Measurements from ENCODE around the gene PDE6A.

Gene PDE6A

DNA sequence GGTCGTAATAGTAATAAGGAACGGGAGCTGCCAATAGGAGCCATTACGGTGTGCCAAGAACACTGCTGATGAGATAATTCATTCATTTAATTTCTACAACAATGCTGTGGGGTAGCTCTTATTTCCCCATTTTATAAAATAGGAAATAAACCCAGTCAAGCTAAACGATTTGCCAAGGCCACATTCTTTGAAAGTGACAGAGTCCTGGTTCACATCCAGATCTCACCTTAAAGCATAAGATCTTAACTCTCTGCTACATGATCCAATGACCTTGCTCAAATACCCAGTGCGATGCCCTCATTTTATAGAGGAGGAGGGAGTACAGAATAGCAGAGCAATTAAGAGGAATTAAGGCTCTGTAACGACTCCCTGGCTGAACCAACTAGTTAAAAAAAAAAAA is 5.0 kb downstream of the PDE6A start:
- H3K36me3 ChIP-seq (ENCODE audit: insufficient read depth, low read length) = no peaks in the 10 kb centered on the region
- H3K79me2 ChIP-seq (ENCODE audit: control insufficient read depth, insufficient read depth, low read length, unreplicated experiment) = no peaks in the 10 kb centered on the region
- peak overlapping the region; percentile 97 for H3K27ac ChIP-seq (ENCODE audit: low read depth, low read length)
- H3K4me1 ChIP-seq (ENCODE audit: control insufficient read depth, insufficient read depth, low read length, unreplicated experiment) = peaks cover 40% of the 10 kb centered on the region
- H3K4me3 ChIP-seq (ENCODE audit: low read depth, low read length) = peak overlapping the region; percentile 50
- peak overlapping the region; percentile 19 for H2AFZ ChIP-seq (ENCODE audit: low read length, unreplicated experiment)
- H3K27me3 ChIP-seq (ENCODE audit: insufficient read depth, low read length) = no peaks in the 10 kb centered on the region

DNA sequence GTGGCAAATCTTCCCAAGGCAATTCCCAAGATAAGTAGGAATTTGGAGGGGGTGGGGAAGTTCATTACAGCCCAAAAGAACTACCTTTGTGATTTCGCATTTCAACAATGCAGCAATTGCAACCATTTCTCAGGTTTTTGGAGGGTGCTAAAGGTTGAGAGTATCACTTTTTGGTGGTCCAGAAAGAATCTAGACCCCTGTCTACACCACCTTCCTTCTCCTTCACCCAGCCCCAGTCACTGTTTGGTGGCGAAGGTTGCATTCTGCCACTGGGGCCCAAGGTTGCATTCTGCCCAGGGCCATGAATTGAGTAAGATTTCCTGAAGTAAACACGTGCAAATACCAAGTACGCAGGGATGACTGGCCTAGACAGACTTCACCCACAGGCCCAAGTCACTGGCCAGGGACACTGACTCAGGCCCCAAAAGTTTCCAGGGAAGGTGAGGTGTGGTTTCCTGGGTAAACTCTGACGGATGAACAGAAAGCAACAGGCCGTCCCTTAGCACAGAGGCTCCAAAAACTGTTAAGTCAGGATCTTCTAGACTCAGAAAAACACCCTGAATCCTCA is 5.7 kb downstream of the PDE6A start:
- Histone ChIP-seq H3K36me3 (ENCODE audit: insufficient read depth, low read length) (no peaks in the 10 kb centered on the region), H3K4me1 (ENCODE audit: control insufficient read depth, insufficient read depth, low read length, unreplicated experiment) (peaks cover 40% of the 10 kb centered on the region), H3K27me3 (ENCODE audit: insufficient read depth, low read length) (no peaks in the 10 kb centered on the region), H3K79me2 (ENCODE audit: control insufficient read depth, insufficient read depth, low read length, unreplicated experiment) (no peaks in the 10 kb centered on the region), H3K27ac (ENCODE audit: low read depth, low read length) (peak overlapping the region; percentile 97), H3K4me3 (ENCODE audit: low read depth, low read length) (peak overlapping the region; percentile 50), H2AFZ (ENCODE audit: low read length, unreplicated experiment) (peak overlapping the region; percentile 19)

DNA sequence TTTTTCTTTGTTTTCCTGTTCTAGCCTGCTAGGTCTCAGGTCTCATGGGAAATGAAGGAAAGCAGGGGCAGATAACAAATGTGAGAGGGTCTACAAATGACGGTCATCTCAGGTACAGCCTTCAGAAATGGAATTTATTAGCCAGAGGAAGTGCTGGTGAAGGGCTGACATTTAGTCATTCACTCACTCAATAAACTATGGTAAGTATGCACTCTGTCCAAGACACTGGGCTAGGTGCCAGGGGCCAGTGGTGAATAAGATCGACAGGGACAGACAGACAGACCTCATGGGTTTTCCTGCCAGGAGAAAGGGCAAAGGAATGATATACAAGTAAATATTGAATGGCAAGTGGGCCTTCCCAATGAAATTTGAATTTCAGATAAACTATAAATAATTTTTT is 6.3 kb downstream of the PDE6A start:
- Histone ChIP-seq H3K79me2 (ENCODE audit: control insufficient read depth, insufficient read depth, low read length, unreplicated experiment) (no peaks in the 10 kb centered on the region), H3K27ac (ENCODE audit: low read depth, low read length) (peak overlapping the region; percentile 97), H3K27me3 (ENCODE audit: insufficient read depth, low read length) (no peaks in the 10 kb centered on the region), H3K4me1 (ENCODE audit: control insufficient read depth, insufficient read depth, low read length, unreplicated experiment) (peaks cover 40% of the 10 kb centered on the region), H3K36me3 (ENCODE audit: insufficient read depth, low read length) (no peaks in the 10 kb centered on the region), H2AFZ (ENCODE audit: low read length, unreplicated experiment) (no peak overlapping the region), H3K4me3 (ENCODE audit: low read depth, low read length) (peak overlapping the region; percentile 50; the same call in 1 of the 2 replicates)

DNA sequence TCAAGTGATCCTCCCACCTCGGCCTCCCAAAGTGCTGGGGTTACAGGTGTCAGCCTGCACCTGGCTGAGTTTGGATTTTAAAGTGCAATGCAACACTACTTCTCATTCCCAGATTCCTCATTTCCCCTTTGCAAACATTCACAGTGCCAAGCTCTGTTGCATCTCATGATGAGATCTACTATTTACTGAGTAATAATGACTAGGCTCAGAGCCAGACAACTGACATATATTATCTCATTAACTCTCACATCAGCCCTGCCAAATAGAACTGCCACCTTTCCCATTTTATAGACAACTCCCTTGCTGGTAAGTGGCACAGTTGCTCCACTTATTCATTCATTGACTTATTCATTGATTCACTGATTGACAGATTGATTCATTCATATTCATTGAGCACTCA is 7.0 kb downstream of the PDE6A start:
- H3K27ac ChIP-seq (ENCODE audit: low read depth, low read length) = peak overlapping the region; percentile 97
- peaks cover 40% of the 10 kb centered on the region for H3K4me1 ChIP-seq (ENCODE audit: control insufficient read depth, insufficient read depth, low read length, unreplicated experiment)
- no peaks in the 10 kb centered on the region for H3K79me2 ChIP-seq (ENCODE audit: control insufficient read depth, insufficient read depth, low read length, unreplicated experiment)

DNA sequence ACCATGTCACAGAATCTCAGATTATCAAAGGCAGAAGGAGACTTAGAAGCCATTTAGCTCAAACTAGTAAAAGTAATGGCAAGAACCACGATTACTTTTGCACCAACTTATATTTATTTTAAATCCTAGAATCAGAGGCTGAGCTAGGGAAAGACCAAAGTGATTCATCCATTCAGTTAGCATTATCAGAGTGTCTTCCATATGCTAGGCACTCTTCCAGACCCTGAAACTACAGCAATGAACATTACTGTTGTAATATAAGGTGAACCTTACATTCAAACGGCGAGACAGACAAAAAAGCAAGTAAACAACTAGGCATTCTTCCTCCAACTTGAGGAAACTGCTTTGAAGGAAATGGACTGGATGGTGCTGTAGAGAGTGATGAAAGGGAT is 7.9 kb downstream of the PDE6A start:
- peaks cover 40% of the 10 kb centered on the region for H3K4me1 ChIP-seq (ENCODE audit: control insufficient read depth, insufficient read depth, low read length, unreplicated experiment)
- peak overlapping the region; percentile 97; the same call in 1 of the 2 replicates for H3K27ac ChIP-seq (ENCODE audit: low read depth, low read length)
- no peak overlapping the region for H3K4me3 ChIP-seq (ENCODE audit: low read depth, low read length)
- no peaks in the 10 kb centered on the region for H3K27me3 ChIP-seq (ENCODE audit: insufficient read depth, low read length)
- no peak overlapping the region for H2AFZ ChIP-seq (ENCODE audit: low read length, unreplicated experiment)
- no peaks in the 10 kb centered on the region for H3K79me2 ChIP-seq (ENCODE audit: control insufficient read depth, insufficient read depth, low read length, unreplicated experiment)
- no peaks in the 10 kb centered on the region for H3K36me3 ChIP-seq (ENCODE audit: insufficient read depth, low read length)

More for the DNA sequence above, 7.0 kb downstream of the PDE6A start:
- Histone ChIP-seq H2AFZ (ENCODE audit: low read length, unreplicated experiment) (no peak overlapping the region), H3K27me3 (ENCODE audit: insufficient read depth, low read length) (no peaks in the 10 kb centered on the region), H3K36me3 (ENCODE audit: insufficient read depth, low read length) (no peaks in the 10 kb centered on the region), H3K4me3 (ENCODE audit: low read depth, low read length) (peak overlapping the region; percentile 14; the same call in 1 of the 2 replicates)

DNA sequence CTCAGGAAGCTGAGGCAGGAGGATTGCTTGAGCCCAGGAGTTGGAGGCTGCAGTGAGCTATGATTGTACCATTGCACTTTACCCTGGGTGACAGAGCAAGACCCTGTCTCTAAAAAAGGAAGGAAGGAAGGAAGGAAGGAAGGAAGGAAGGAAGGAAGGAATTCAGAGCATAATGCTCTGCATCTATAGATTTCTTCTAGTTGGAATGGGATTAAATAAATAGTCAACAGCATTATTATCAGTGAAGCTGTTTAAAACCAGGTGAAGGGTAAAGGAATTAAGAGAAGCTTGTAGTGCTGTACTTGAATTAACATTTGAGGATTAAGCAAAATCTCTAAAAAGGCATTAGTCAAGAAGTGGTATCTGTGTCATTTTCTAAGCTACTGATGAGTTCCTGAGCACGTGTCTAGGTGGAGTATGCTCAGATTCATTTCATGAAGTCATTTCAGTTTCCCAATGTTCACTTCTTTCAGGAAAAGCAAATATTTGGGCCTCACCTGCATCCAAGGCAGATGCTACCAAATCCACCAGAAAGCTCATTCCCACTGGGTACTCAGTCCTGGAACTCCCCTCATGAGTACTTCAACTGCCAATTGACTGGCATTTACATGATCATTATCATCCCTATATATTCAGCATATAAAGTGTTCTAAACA is 8.4 kb downstream of the PDE6A start:
- no peaks in the 10 kb centered on the region for H3K27me3 ChIP-seq (ENCODE audit: insufficient read depth, low read length)
- H3K79me2 ChIP-seq (ENCODE audit: control insufficient read depth, insufficient read depth, low read length, unreplicated experiment) = no peaks in the 10 kb centered on the region
- no peaks in the 10 kb centered on the region for H3K36me3 ChIP-seq (ENCODE audit: insufficient read depth, low read length)
- no peak overlapping the region for H2AFZ ChIP-seq (ENCODE audit: low read length, unreplicated experiment)
- H3K4me1 ChIP-seq (ENCODE audit: control insufficient read depth, insufficient read depth, low read length, unreplicated experiment) = peaks cover 40% of the 10 kb centered on the region
- H3K4me3 ChIP-seq (ENCODE audit: low read depth, low read length) = no peak overlapping the region
- H3K27ac ChIP-seq (ENCODE audit: low read depth, low read length) = no peak overlapping the region; the same call in 1 of the 2 replicates

DNA sequence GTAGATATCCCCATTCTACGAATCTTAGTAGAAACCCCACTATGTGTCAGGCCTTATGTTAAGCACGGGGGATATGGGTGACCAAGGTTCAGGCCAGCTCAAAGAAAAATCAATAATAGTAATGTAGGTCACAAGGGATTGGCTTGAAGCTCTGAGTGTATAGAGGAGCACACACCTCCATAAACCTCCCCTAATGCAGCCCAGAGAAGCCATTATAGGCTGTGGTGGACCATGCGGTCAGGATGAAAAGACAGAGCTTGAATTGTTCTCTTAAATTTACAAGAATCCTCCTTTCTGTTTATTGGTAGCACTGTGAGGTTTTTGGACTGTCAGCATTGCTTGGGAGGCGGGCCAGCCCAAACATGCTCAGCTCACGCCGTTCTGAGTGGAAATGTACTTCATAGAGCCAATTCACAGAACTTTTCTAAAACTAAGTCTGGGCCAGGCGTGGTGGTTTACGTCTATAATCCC is 9.1 kb downstream of the PDE6A start:
- Histone ChIP-seq H3K27me3 (ENCODE audit: insufficient read depth, low read length) (no peaks in the 10 kb centered on the region), H3K27ac (ENCODE audit: low read depth, low read length) (no peak overlapping the region), H3K4me1 (ENCODE audit: control insufficient read depth, insufficient read depth, low read length, unreplicated experiment) (peaks cover 44% of the 10 kb centered on the region), H3K79me2 (ENCODE audit: control insufficient read depth, insufficient read depth, low read length, unreplicated experiment) (no peaks in the 10 kb centered on the region), H3K4me3 (ENCODE audit: low read depth, low read length) (no peak overlapping the region), H2AFZ (ENCODE audit: low read length, unreplicated experiment) (no peak overlapping the region), H3K36me3 (ENCODE audit: insufficient read depth, low read length) (no peaks in the 10 kb centered on the region)

DNA sequence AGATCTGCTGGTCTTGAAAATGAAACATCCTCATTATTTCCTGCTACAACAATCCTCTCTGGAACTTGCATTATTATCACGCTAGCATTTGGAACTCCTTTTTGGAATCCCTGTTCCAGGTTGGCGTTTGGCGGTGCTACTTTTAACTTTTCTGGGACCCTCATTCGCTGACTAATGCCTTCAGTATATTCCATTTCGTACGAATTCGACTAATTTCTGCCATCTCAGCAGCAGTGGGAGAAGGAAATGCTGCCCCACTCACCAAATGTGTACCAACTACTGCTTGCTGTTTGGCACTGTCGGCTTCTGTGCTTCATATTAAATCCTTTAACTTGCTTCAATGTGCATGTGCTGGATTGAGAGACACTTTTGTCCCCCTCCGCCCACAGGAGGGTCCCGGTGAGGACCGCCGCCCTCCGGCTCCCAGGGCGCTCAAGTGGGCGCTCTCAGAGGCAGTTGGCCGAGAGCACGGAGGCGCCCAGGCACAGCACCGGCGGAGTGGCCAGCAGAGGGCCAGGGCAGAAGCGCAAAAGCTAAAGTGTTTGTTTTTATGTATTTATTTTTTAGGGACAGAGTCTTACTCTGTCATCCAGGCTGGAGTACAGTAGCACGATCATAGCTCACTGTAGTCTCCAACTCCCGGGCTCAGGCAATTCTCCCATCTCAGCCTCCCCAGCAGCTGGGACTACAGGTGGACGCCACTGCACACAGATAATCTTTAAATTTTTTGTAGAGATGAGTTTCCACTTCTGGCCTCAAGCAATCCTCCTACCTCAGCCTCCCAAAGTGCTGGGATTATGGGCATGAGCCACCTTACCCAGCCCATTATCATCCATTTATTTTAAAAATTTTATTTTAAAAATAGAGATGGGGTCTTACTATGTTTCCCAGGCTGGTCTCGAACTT is 11.9 kb downstream of the PDE6A start:
- H3K36me3 ChIP-seq (ENCODE audit: insufficient read depth, low read length) = no peaks in the 10 kb centered on the region
- H3K4me3 ChIP-seq (ENCODE audit: low read depth, low read length) = peak overlapping the region; percentile 40; the same call in 1 of the 2 replicates
- H3K27ac ChIP-seq (ENCODE audit: low read depth, low read length) = no peak overlapping the region
- no peak overlapping the region for H2AFZ ChIP-seq (ENCODE audit: low read length, unreplicated experiment)
- no peaks in the 10 kb centered on the region for H3K79me2 ChIP-seq (ENCODE audit: control insufficient read depth, insufficient read depth, low read length, unreplicated experiment)
- H3K27me3 ChIP-seq (ENCODE audit: insufficient read depth, low read length) = no peaks in the 10 kb centered on the region
- peaks cover 25% of the 10 kb centered on the region for H3K4me1 ChIP-seq (ENCODE audit: control insufficient read depth, insufficient read depth, low read length, unreplicated experiment)

DNA sequence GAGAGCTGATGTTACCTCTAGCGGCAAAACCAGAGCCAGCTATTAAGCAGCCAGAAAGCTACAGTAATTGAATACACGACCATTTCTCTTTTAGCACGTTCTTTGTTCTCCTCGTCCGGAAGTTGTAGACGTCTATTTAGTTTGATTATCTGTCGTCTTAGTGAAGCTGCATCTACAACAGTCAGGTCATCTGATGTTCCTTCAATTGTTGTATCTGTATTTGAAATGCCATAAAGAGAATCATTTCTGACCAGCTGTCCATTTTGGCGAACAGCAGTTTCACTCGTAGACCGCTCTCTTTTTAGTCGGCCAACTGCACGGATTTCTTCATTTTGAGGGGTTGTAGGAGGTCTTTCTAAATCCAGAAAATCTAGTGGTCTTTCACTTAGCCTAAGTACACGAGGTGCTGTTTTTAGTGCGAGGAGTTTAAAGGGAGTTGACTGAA is 12.6 kb downstream of the PDE6A start:
- Histone ChIP-seq H3K4me3 (ENCODE audit: low read depth, low read length) (no peak overlapping the region), H3K4me1 (ENCODE audit: control insufficient read depth, insufficient read depth, low read length, unreplicated experiment) (peaks cover 18% of the 10 kb centered on the region), H2AFZ (ENCODE audit: low read length, unreplicated experiment) (no peak overlapping the region), H3K79me2 (ENCODE audit: control insufficient read depth, insufficient read depth, low read length, unreplicated experiment) (no peaks in the 10 kb centered on the region), H3K36me3 (ENCODE audit: insufficient read depth, low read length) (no peaks in the 10 kb centered on the region), H3K27ac (ENCODE audit: low read depth, low read length) (no peak overlapping the region), H3K27me3 (ENCODE audit: insufficient read depth, low read length) (no peaks in the 10 kb centered on the region)

DNA sequence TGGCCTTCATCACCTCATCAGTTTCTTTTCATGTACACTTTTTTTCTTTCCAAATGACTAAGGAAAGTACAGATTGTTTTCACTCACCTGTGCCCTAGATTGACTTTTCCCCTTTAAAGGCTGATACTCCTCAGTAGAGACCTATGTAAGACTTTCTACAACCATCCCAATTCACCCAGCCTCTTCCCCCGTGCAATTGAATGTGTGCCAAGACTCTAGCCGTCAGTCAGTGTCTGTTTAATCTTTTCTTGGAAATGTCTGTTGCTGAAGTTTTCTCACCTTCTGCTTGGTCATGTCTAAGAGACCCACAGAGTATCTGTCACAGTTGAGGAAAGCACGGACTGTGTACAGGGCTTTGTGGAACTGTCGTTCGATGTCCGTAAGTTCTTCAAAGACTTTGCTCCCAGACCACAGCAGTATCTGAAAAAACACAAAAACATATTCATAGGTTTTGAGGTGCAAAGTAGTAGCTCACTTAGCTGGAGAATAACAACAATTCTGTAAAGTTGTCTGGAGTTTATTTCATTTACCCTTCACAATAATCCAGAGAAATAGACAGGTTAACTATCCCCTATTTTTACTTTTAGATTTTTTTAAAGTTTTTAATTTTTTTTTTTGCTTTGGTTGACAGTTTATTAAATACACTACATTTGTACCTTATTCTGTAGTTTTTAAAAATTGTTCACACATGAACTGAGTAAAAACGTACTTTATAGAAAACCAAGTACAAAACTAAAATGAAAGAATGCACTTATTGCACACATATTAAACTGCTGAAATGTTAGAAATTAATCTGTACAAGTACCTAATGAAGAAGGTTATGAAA is 13.6 kb downstream of the PDE6A start:
- Histone ChIP-seq H3K4me1 (ENCODE audit: control insufficient read depth, insufficient read depth, low read length, unreplicated experiment) (peaks cover 9% of the 10 kb centered on the region), H3K27me3 (ENCODE audit: insufficient read depth, low read length) (no peaks in the 10 kb centered on the region), H3K79me2 (ENCODE audit: control insufficient read depth, insufficient read depth, low read length, unreplicated experiment) (no peaks in the 10 kb centered on the region), H3K4me3 (ENCODE audit: low read depth, low read length) (peak overlapping the region; percentile 68), H3K36me3 (ENCODE audit: insufficient read depth, low read length) (no peaks in the 10 kb centered on the region), H2AFZ (ENCODE audit: low read length, unreplicated experiment) (peak overlapping the region; percentile 78), H3K27ac (ENCODE audit: low read depth, low read length) (no peak overlapping the region; the same call in 1 of the 2 replicates)
